Lung (tissue), 12 donors: ENCODE measurements around the gene GLCE. TPM values are rescaled to one million over a fixed set of nuclear protein-coding genes. Genes with fewer than 3 reads are reported as not detected.
"Not testable (repeated sequence)": the region's sequence is repeated elsewhere in the genome, so short reads cannot be mapped to it uniquely, and the experiment has no call there.

Experiments used
- ATAC-seq: fragments of 200-7000 bp; cut with Tn5 transposase; one replicate; pipeline ENCODE4 v1.9.1; 2020; ENCODE audit warnings: moderate number of reproducible peaks; ENCODE audit not compliant: insufficient read depth, low FRiP score
- DNase-seq, 3 donors: peaks; one replicate each; pipeline ENCODE4 v3.0.0-alpha.2; 2013 to 2017
- H3K27ac ChIP-seq, 2 donors: one replicate each; pipeline ENCODE4 v1.5.1; 2013; ENCODE audit warnings: mild to moderate bottlenecking in 2 of 2, moderate library complexity in 2 of 2, control low read depth in 1 of 2, inconsistent platforms in 1 of 2, low read depth in 1 of 2, low read length in 1 of 2
- H3K27me3 ChIP-seq, 3 donors: one replicate each; pipeline ENCODE4 v1.5.1; 2013; ENCODE audit warnings: low read length in 2 of 3; ENCODE audit not compliant: control insufficient read depth in 3 of 3, insufficient read depth in 3 of 3
- H3K36me3 ChIP-seq, 4 donors: one replicate each; pipeline ENCODE4 v1.5.1; 2013; ENCODE audit warnings: low read length in 4 of 4, mild to moderate bottlenecking in 1 of 4, moderate library complexity in 1 of 4; ENCODE audit not compliant: control insufficient read depth in 4 of 4, insufficient read depth in 4 of 4
- H3K4me1 ChIP-seq, 5 donors: one replicate each; pipeline ENCODE4 v1.5.1; 2013; ENCODE audit warnings: low read length in 5 of 5, mild to moderate bottlenecking in 2 of 5, moderate library complexity in 1 of 5; ENCODE audit not compliant: control insufficient read depth in 5 of 5, insufficient read depth in 5 of 5
- H3K4me3 ChIP-seq: one replicate; pipeline ENCODE4 v1.5.1; 2013; ENCODE audit warnings: mild to moderate bottlenecking, control low read depth, moderate library complexity
- H3K9ac ChIP-seq, 2 donors: one replicate each; pipeline ENCODE4 v1.5.1; 2013; ENCODE audit warnings: low read length in 2 of 2, control low read depth in 1 of 2; ENCODE audit not compliant: insufficient read depth in 1 of 2
- H3K9me3 ChIP-seq, 4 donors: one replicate each; pipeline ENCODE4 v1.5.1; 2013; ENCODE audit warnings: low read length in 3 of 4, mild to moderate bottlenecking in 1 of 4, moderate library complexity in 1 of 4; ENCODE audit not compliant: control insufficient read depth in 4 of 4, insufficient read depth in 3 of 4
- CTCF ChIP-seq: IDR thresholded peaks from 2 replicates; pipeline ENCODE4 v1.5.1; 2012; ENCODE audit warnings: mild to moderate bottlenecking; ENCODE audit errors: control extremely low read depth, extremely low read depth
- WGBS, 2 donors: extraction: QIAGEN DNeasy Blood & Tissue Kit; methylation state at CpG; one replicate each; pipeline ENCODE4 v1.1.7; 2013; 5-methylcytosine and 5-hydroxymethylcytosine counted together
- polyA plus RNA-seq, 2 donors: library from polyadenylated mRNA; stranded (reverse); fragments of 200-250 nt; gene quantifications; one replicate each; pipeline ENCODE4 v1.2.1, GENCODE V29; 2013
- total RNA-seq, 2 donors: library from RNA; depleted of rRNA in 1 of 2; stranded (reverse); fragments of >200 nt in 1 of 2; gene quantifications; one replicate each; pipeline ENCODE4 v1.2.1, GENCODE V29; 2014 to 2021
- donor health status: control.
- donor health status: control.
- donor health status: Bipolar disorder and iron deficiency.
- donor health status: healthy.
- donor health status: DM: yes; HTN: yes; CAD: no.

GLCE gene
- total and polyA plus RNA-seq, 4 donors: 13.5 to 76.7 (median 17.9) TPM

GRCh38 chr15:69165637-69166025 lies 5.2 kb downstream of the GLCE start:
- Histone ChIP-seq H3K9me3 (no peaks in the 10 kb centered on the region), H3K4me1 (peaks cover 0 to 32% (median 5%) of the 10 kb centered on the region in 5 donors), H3K27me3 (no peaks in the 10 kb centered on the region), H3K9ac (no peak overlapping the region), H3K27ac (no peak overlapping the region), H3K36me3 (no peaks in the 10 kb centered on the region), H3K4me3 (no peak overlapping the region)
- no peak for TF ChIP-seq CTCF
- peak in 1 of 3 donors; percentile 19 for DNase-seq
- no peak for ATAC-seq
- WGBS, 2 donors: 97 to 100% methylated on average over 1 of the region's 1 CpG

- H3K9me3 ChIP-seq: no peaks in the 10 kb centered on the region
- DNase-seq (peak in 1 of 3 donors; percentile 29), ATAC-seq (no peak)
- no peak overlapping the region for H3K9ac ChIP-seq
- WGBS, 2 donors: 62 to 82% methylated on average over 2 of the region's 2 CpGs
- H3K4me1 ChIP-seq: peaks cover 0 to 24% (median 0%) of the 10 kb centered on the region in 5 donors
- no peak overlapping the region for H3K27ac ChIP-seq
- no peaks in the 10 kb centered on the region for H3K27me3 ChIP-seq
- no peak overlapping the region for H3K4me3 ChIP-seq
- no peaks in the 10 kb centered on the region for H3K36me3 ChIP-seq
- TF ChIP-seq CTCF: no peak
Measured at GRCh38 chr15:69167218-69167846, 6.9 kb downstream of the GLCE start.

GRCh38 chr15:69168361-69168760 lies 7.9 kb downstream of the GLCE start:
- peaks cover 0 to 14% (median 0%) of the 10 kb centered on the region in 5 donors for H3K4me1 ChIP-seq
- H3K9me3 ChIP-seq, H3K27ac ChIP-seq, H3K36me3 ChIP-seq, H3K4me3 ChIP-seq, DNase-seq, H3K9ac ChIP-seq, ATAC-seq, H3K27me3 ChIP-seq: not testable (repeated sequence)
- WGBS, 2 donors: 84 to 87% methylated on average over 7 of the region's 7 CpGs

- not testable (repeated sequence) for H3K4me3 ChIP-seq
Measured at GRCh38 chr15:69169540-69169939, 9.1 kb downstream of the GLCE start.

More at GRCh38 chr15:69169540-69169939, 9.1 kb downstream of the GLCE start:
- 93 to 95% methylated on average over 3 of the region's 3 CpGs for WGBS, 2 donors
- not testable (repeated sequence) for ATAC-seq, H3K27ac ChIP-seq, H3K27me3 ChIP-seq, H3K9me3 ChIP-seq, H3K9ac ChIP-seq, DNase-seq, H3K4me1 ChIP-seq, H3K36me3 ChIP-seq
